Right renal cortex interstitium (tissue), 3 donors: ENCODE data around the gene AFM. TPM values are rescaled to one million over a fixed set of nuclear protein-coding genes. Genes with fewer than 3 reads are reported as not detected.

ENCODE experiments used
- DNase-seq, 3 donors: peaks; one replicate each; pipeline ENCODE4 v3.0.0-alpha.2; 2013; ENCODE audit warnings: low read depth in 3 of 3, low spot score in 2 of 3
- polyA plus RNA-seq, 3 donors: library from polyadenylated mRNA; unstranded; fragments of 120-200 nt; gene quantifications; one replicate each; pipeline ENCODE4 v1.2.1, GENCODE V29; 2013; ENCODE audit not compliant: insufficient read length in 3 of 3

AFM gene
- polyA plus RNA-seq, result 10 to 100 TPM; 12.2 to 14.8 (median 13.4) TPM

- DNase-seq, result no peak
These were observed at the start of gene AFM for GRCh38 chr4:73481358-73481757. Gene AFM, plus strand, starts transcription at chr4:73481745. Its CDS starts 31 bp downstream, at chr4:73481776.

DNA sequence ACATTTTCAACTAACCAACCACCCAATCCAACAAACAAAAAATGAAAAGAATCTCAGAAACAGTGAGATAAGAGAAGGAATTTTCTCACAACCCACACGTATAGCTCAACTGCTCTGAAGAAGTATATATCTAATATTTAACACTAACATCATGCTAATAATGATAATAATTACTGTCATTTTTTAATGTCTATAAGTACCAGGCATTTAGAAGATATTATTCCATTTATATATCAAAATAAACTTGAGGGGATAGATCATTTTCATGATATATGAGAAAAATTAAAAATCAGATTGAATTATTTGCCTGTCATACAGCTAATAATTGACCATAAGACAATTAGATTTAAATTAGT lies 49.8 kb upstream of the AFM start:
- DNase-seq, result no peak

- DNase-seq, result no peak
These were observed 49.2 kb upstream of the AFM start for GRCh38 chr4:73432169-73433000.

- DNase-seq, result no peak
These were observed 48.4 kb upstream of the AFM start for GRCh38 chr4:73433140-73433539.

GRCh38 chr4:73434311-73434710 lies 47.2 kb upstream of the AFM start:
- no peak for DNase-seq

DNA sequence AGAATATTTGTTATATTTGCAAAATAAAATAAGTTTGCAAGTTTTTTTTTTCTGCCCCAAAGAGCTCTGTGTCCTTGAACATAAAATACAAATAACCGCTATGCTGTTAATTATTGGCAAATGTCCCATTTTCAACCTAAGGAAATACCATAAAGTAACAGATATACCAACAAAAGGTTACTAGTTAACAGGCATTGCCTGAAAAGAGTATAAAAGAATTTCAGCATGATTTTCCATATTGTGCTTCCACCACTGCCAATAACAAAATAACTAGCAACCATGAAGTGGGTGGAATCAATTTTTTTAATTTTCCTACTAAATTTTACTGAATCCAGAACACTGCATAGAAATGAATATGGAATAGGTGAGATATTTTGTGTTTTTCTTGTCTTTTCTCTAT lies 45.6 kb upstream of the AFM start, which contains the start of gene AFP:
AFP (plus strand) TSS at position 238 of the 400 bp plus-strand sequence; CDS start at position 280, 42 bp downstream.
- no peak for DNase-seq

GRCh38 chr4:73436674-73437557 lies 44.6 kb upstream of the AFM start:
- DNase-seq, result no peak

- no peak for DNase-seq
These were observed 44.0 kb upstream of the AFM start for GRCh38 chr4:73437558-73437956.

DNA sequence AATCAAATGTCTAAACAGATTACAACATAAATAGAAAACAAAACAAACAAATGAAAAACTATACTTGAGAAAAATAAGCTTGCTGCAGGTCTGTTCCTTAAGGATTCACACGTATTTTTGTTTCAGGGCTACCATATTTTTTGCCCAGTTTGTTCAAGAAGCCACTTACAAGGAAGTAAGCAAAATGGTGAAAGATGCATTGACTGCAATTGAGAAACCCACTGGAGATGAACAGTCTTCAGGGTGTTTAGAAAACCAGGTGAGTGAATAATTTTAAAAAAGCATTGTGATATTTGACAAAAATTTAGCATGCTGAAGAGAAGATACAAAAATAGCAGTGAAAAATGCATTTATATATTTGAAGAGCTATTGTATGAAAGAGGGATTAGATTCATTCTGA lies 43.5 kb upstream of the AFM start:
- DNase-seq, result no peak

DNA sequence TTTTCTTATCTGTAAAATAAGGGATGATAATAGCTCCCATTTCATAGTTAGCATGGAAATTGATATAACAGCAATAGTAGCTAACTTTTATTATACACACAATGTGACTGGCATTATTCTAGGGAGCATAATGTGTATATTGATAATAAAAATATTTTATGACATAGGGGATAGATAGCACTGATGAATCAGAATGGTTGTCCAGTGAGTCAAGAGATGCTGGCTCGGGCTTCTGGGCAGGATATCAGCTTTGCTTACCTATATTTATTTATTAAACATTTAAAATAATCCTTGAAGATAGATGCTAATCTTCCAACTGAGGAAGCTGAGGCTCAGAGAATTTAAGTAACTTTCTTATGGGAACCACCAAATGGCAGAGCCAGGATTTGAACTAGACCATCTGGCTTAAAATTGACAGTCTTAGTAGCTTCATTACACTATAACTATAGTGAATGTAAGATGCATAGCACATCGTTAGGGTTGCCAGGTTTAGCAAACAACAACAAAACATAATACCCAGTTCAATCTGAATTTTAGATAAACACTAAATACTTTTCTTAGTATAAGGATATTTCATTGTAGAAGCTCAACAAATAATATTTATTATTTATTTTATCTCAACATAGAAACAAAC lies 42.8 kb upstream of the AFM start:
- DNase-seq, result no peak

DNA sequence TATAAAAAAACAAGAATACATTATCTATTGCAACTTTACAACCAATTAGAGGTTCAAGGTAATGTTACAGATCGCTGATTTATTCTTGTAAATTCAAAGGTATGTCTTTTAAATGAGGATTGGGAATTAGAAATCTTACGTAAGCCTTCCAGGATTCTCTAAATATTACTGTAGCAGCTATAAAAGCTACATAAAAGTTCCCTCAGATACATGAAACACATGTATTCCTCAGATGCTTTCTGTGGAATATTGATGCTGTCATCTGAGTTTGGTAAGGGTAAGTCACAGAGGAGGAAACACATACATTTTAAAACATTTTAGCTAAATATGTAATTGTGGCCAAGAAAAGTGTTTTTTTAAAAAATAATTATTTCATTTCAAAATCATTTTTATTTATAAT lies 42.1 kb upstream of the AFM start:
- DNase-seq, result no peak

DNA sequence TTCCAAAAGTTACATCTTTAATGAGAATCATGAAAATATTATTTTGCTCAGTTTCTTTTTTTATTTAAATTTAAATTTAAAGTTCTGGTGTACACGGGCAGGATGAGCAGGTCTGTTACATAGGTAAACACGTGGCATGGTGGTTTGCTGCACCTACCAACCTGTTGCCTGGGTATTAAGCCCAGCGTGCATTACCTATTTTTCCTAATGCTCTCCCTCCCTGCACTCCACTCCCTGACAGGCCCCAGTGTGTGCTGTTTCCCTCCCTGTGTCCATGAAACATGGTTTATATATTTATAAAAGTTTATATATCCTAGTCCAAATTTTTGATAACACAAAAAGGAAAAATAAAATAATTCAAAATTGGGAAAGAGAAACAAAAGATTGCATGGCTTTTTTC lies 41.6 kb upstream of the AFM start:
- DNase-seq, result no peak

DNA sequence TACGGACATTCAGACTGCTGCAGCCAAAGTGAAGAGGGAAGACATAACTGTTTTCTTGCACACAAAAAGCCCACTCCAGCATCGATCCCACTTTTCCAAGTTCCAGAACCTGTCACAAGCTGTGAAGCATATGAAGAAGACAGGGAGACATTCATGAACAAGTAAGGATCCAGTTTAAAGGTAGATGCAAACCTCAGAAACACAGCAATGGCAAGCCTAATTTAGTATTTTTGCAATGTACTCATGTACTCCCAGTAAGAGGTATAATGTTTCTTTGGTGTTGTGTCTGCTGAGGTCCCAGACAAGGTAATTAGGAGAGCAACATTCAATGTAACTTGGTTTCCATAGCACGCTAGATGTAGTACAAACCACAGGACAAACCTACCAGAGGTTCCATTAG lies 40.9 kb upstream of the AFM start:
- no peak for DNase-seq

- DNase-seq, result no peak
These were observed 39.3 kb upstream of the AFM start for GRCh38 chr4:73442275-73442674.

DNA sequence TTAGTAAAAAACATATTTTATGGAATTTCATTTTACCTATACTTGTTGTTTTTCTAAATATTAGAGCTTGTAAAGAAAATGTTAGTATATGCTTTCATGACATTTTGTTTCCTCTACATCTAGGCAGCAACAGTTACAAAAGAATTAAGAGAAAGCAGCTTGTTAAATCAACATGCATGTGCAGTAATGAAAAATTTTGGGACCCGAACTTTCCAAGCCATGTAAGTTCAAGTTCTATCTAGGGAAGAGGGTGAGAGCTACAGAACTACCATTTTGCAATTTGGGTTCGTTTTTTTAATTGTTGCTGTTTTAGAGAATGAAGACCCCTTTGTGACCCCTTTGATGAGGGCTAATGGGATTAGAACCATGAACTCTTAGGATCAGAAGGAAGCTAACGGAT lies 38.3 kb upstream of the AFM start:
- DNase-seq, result no peak

DNA sequence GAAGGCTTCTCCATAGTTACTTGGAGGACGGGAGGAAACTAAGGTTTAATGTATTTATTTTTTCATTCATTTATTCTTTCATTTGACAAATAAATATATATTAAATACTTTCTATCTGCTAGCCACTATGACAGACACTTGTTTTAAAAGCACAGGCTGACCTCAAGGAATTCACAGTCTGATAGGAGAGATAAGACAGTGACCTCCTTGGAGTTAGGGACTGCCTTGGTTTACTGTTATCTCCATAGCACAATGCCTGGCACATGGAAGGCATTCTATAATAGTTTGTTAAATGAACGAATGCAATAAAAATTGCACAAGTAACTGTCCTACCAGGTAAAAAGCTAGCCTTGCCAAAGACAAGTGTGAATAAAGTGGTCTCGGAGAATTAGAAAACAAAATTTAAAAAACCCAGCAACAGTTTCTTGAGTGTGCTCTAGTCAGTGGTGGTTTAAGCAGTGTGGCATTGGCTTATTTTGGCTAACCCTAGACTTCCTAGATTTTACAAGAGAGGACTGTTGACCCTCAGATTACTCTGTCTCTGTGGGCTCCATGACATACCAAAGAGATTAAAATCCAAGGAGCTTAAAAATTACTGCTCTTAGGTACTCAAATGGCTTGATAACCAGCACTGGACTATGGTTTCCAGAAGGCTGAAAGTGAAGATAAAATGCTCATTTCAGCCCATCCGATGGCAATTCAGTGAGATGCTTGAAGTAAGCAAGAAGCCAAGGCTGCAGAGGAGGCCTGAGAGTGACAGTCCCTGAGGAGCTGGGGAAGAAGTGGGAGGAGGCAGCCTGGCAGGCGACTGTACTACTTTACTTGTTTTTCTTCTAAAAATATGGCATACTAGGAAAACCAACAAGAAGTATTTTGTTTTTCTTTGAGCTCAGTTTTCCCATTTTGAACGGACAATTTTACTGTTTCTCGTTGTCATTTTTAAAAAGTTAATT lies 35.9 kb upstream of the AFM start:
- no peak for DNase-seq

- DNase-seq, result peak in 2 of 3 donors; percentile 4
These were observed 35.1 kb upstream of the AFM start for GRCh38 chr4:73446336-73446938.

GRCh38 chr4:73447671-73448070 lies 33.9 kb upstream of the AFM start:
- no peak for DNase-seq

DNA sequence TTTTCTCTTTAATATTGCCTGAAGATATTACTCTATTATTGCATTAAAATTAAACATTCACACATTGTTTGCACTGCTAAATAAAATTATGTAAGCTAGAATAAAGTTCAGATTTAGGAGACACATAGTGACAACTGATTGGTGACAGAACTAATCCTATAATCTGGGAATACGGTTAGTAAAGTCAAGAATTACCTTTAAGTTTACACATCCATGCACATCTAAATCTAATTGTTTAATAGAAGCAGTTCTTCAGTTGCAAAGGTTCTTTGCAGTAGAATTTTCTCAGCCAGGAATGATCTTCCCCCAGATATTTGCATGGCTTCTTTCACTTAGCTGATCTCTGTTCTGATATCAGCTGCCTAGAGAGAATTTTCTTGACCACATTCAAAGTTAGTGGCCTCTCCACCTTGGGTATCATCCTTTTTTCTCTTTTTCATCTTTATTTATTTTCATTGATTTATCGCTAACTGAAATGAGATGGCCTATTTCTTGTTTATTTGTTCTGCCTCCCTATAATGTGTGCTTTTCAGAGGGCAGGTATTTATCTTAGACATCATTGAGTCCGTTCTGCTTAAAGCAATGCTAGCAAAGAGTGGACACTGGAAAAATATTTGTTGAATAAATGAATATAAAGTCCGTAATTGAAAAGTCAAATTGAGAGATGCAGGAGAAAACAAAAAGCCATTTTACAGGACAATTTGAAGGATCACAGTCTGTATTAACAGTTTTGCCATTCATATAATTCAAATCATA lies 32.9 kb upstream of the AFM start:
- DNase-seq, result no peak
